HEK293 (cell line): ENCODE data around the gene LRRC59.

Experiments used
- BCL11B ChIP-seq: fragments of 450-650 bp; formaldehyde crosslinking; IDR thresholded peaks from 2 replicates; pipeline ENCODE4 v1.5.1; 2016; ENCODE audit warnings: low read depth, missing biosample characterization, missing genetic modification characterization
- CTCF ChIP-seq: fragments of 450-650 bp; formaldehyde crosslinking; IDR thresholded peaks from 2 replicates; pipeline ENCODE4 v1.5.1; 2016; ENCODE audit warnings: missing biosample characterization, missing genetic modification characterization
- GLIS2 ChIP-seq: fragments of 450-650 bp; formaldehyde crosslinking; IDR thresholded peaks from 2 replicates; pipeline ENCODE4 v1.5.1; 2016; ENCODE audit warnings: missing biosample characterization, missing genetic modification characterization
- KLF9 ChIP-seq: fragments of 450-650 bp; formaldehyde crosslinking; IDR thresholded peaks from 2 replicates; pipeline ENCODE4 v1.5.1; 2016; ENCODE audit warnings: missing biosample characterization, missing genetic modification characterization, low read depth
- PRDM1 ChIP-seq: fragments of 450-650 bp; formaldehyde crosslinking; IDR thresholded peaks from 2 replicates; pipeline ENCODE4; 2016; ENCODE audit warnings: missing biosample characterization, missing genetic modification characterization
- SALL2 ChIP-seq: fragments of 450-650 bp; formaldehyde crosslinking; IDR thresholded peaks from 2 replicates; pipeline ENCODE4 v1.5.0; 2017; ENCODE audit warnings: missing biosample characterization, mild to moderate bottlenecking, missing genetic modification characterization, borderline replicate concordance
- SP3 ChIP-seq: fragments of 450-650 bp; formaldehyde crosslinking; IDR thresholded peaks from 2 replicates; pipeline ENCODE4 v1.5.1; 2016; ENCODE audit warnings: missing biosample characterization, missing genetic modification characterization
- ZBTB1 ChIP-seq: fragments of 450-650 bp; formaldehyde crosslinking; IDR thresholded peaks from 2 replicates; pipeline ENCODE4 v1.5.1; 2016; ENCODE audit warnings: missing biosample characterization, missing genetic modification characterization
- ZBTB10 ChIP-seq: fragments of 450-650 bp; formaldehyde crosslinking; IDR thresholded peaks from 2 replicates; pipeline ENCODE4 v1.5.1; 2016; ENCODE audit warnings: missing biosample characterization, missing genetic modification characterization
- ZBTB11 ChIP-seq: fragments of 450-650 bp; formaldehyde crosslinking; conservative IDR thresholded peaks from 2 replicates; pipeline ENCODE4 v1.5.1; 2016; ENCODE audit warnings: low read depth, missing biosample characterization, missing genetic modification characterization
- ZBTB26 ChIP-seq: fragments of 450-650 bp; formaldehyde crosslinking; optimal IDR thresholded peaks from 2 replicates; pipeline ENCODE3; 2016; ENCODE audit warnings: missing biosample characterization, mild to moderate bottlenecking, missing genetic modification characterization
- ZBTB44 ChIP-seq: fragments of 450-650 bp; IDR thresholded peaks from 2 replicates; pipeline ENCODE4 v1.5.1; 2018; ENCODE audit warnings: missing biosample characterization, mild to moderate bottlenecking, missing genetic modification characterization
- ZFHX2 ChIP-seq: fragments of 450-650 bp; formaldehyde crosslinking; conservative IDR thresholded peaks from 2 replicates; pipeline ENCODE4 v1.5.1; 2016; ENCODE audit warnings: missing biosample characterization, missing genetic modification characterization
- ZIC2 ChIP-seq: fragments of 450-650 bp; formaldehyde crosslinking; IDR thresholded peaks from 2 replicates; pipeline ENCODE4 v1.5.1; 2016; ENCODE audit warnings: missing biosample characterization, missing genetic modification characterization
- ZNF112 ChIP-seq: fragments of 450-650 bp; formaldehyde crosslinking; IDR thresholded peaks from 2 replicates; pipeline ENCODE4 v1.5.0; 2017; ENCODE audit warnings: missing biosample characterization, missing genetic modification characterization
- ZNF157 ChIP-seq: fragments of 450-650 bp; formaldehyde crosslinking; IDR thresholded peaks from 2 replicates; pipeline ENCODE4 v1.5.1; 2016; ENCODE audit warnings: missing biosample characterization, missing genetic modification characterization
- ZNF2 ChIP-seq: fragments of 450-650 bp; formaldehyde crosslinking; IDR thresholded peaks from 2 replicates; pipeline ENCODE4 v1.5.1; 2016; ENCODE audit warnings: missing biosample characterization, missing genetic modification characterization
- ZNF239 ChIP-seq: fragments of 450-650 bp; formaldehyde crosslinking; IDR thresholded peaks from 2 replicates; pipeline ENCODE4 v1.5.1; 2016; ENCODE audit warnings: missing biosample characterization, missing genetic modification characterization
- ZNF266 ChIP-seq: fragments of 450-650 bp; formaldehyde crosslinking; IDR thresholded peaks from 2 replicates; pipeline ENCODE4 v1.5.1; 2016; ENCODE audit warnings: missing biosample characterization, missing genetic modification characterization, low read depth
- ZNF274 ChIP-seq, 2 experiments: fragments of 200-500 bp in 1 of 2; fragments of 450-650 bp in 1 of 2; sonication (Bioruptor generic) in 1 of 2; formaldehyde crosslinking in 1 of 2; IDR thresholded peaks; 2 replicates each; pipeline versions ENCODE4 v1.5.1 to v1.6.1; 2014 to 2016; ENCODE audit warnings: borderline replicate concordance in 1 of 2, inconsistent platforms in 1 of 2, low read length in 1 of 2, missing biosample characterization in 1 of 2, missing genetic modification characterization in 1 of 2
- ZNF416 ChIP-seq: fragments of 450-650 bp; formaldehyde crosslinking; IDR thresholded peaks from 2 replicates; pipeline ENCODE4 v1.5.1; 2016; ENCODE audit warnings: missing biosample characterization, missing genetic modification characterization
- ZNF501 ChIP-seq: fragments of 450-650 bp; formaldehyde crosslinking; IDR thresholded peaks from 2 replicates; pipeline ENCODE4 v1.5.1; 2016; ENCODE audit warnings: missing biosample characterization, missing genetic modification characterization
- ZNF530 ChIP-seq: fragments of 450-650 bp; formaldehyde crosslinking; IDR thresholded peaks from 2 replicates; pipeline ENCODE4 v1.5.1; 2016; ENCODE audit warnings: low read depth, missing biosample characterization, missing genetic modification characterization
- ZNF610 ChIP-seq: fragments of 450-650 bp; formaldehyde crosslinking; IDR thresholded peaks from 2 replicates; pipeline ENCODE4 v1.5.1; 2016; ENCODE audit warnings: missing biosample characterization, missing genetic modification characterization, borderline replicate concordance
- ZNF654 ChIP-seq: fragments of 450-650 bp; formaldehyde crosslinking; IDR thresholded peaks from 2 replicates; pipeline ENCODE4 v1.5.1; 2016; ENCODE audit warnings: low read depth, missing biosample characterization, missing genetic modification characterization
- ZNF664 ChIP-seq: fragments of 450-650 bp; formaldehyde crosslinking; IDR thresholded peaks from 2 replicates; pipeline ENCODE4 v1.5.1; 2016; ENCODE audit warnings: missing biosample characterization, missing genetic modification characterization
- ZNF777 ChIP-seq: fragments of 450-650 bp; formaldehyde crosslinking; IDR thresholded peaks from 2 replicates; pipeline ENCODE4 v1.5.1; 2017; ENCODE audit warnings: missing biosample characterization, missing genetic modification characterization, borderline replicate concordance
- ZSCAN30 ChIP-seq: fragments of 450-650 bp; IDR thresholded peaks from 2 replicates; pipeline ENCODE4 v1.5.1; 2018; ENCODE audit warnings: missing biosample characterization, mild to moderate bottlenecking, missing genetic modification characterization, moderate library complexity

LRRC59 gene

GRCh38 chr17:50397111-50397918 lies at the start of gene LRRC59 (continued):
- peak; percentile 100 for TF ChIP-seq CTCF (tag by site-specific recombination)
- TF ChIP-seq SALL2 (tag by site-specific recombination): peak; percentile 92
- TF ChIP-seq GLIS2: 0 out of 2 replicates have a peak, but pooled peaks have one; percentile 18
- TF ChIP-seq ZBTB44 (tag by site-specific recombination): no peak; the same call in 1 of the 2 replicates
- no peak for TF ChIP-seq ZNF274 (IDR thresholded peaks at IDR 0.05; ENCODE audit: low read length)
- TF ChIP-seq ZNF274 (tag by site-specific recombination; IDR thresholded peaks at IDR 0.05; ENCODE audit: borderline replicate concordance): no peak
- 0 out of 2 replicates have a peak, but pooled peaks have one; percentile 7 for TF ChIP-seq ZNF654 (tag by site-specific recombination)
- peak; percentile 99 for TF ChIP-seq ZNF501 (tag by site-specific recombination)
- 0 out of 2 replicates have a peak, but pooled peaks have one; percentile 23 for TF ChIP-seq ZNF157 (tag by site-specific recombination)
- TF ChIP-seq ZIC2 (tag by site-specific recombination): peak; percentile 28; the same call in 1 of the 2 replicates
- TF ChIP-seq ZNF777: peak; percentile 55; the same call in 1 of the 2 replicates
- TF ChIP-seq ZNF266 (tag by site-specific recombination): no peak
- peak; percentile 79 for TF ChIP-seq ZFHX2 (tag by site-specific recombination)
- TF ChIP-seq PRDM1 (tag by site-specific recombination): peak; percentile 95
- TF ChIP-seq ZNF112 (tag by site-specific recombination): no peak
- peak; percentile 80 for TF ChIP-seq KLF9 (tag by site-specific recombination)
- TF ChIP-seq ZSCAN30 (tag by site-specific recombination): 0 out of 2 replicates have a peak, but pooled peaks have one; percentile 77
- TF ChIP-seq ZNF530: no peak
- peak; percentile 89 for TF ChIP-seq ZNF610 (tag by site-specific recombination)
- no peak for TF ChIP-seq ZBTB1
- TF ChIP-seq ZBTB10: peak; percentile 68; the same call in 1 of the 2 replicates
- peak; percentile 90 for TF ChIP-seq ZNF239 (tag by site-specific recombination)
- peak; percentile 93 for TF ChIP-seq ZNF2 (tag by site-specific recombination)
- peak; percentile 79 for TF ChIP-seq SP3
- TF ChIP-seq ZBTB11 (tag by site-specific recombination): peak; percentile 85
- TF ChIP-seq ZNF664 (tag by site-specific recombination): no peak
- peak; percentile 88; the same call in 1 of the 2 replicates for TF ChIP-seq BCL11B (tag by site-specific recombination)
- no peak for TF ChIP-seq ZNF416 (tag by site-specific recombination)
- peak; percentile 87 for TF ChIP-seq ZBTB26
